GDM1 (cell line): Measurements from ENCODE around the gene TMEM25.
"Not testable (repeated sequence)": the region's sequence is repeated elsewhere in the genome, so short reads cannot be mapped to it uniquely, and the experiment has no call there.

ENCODE experiments used
- DNase-seq: peaks from one replicate; lab custom pipeline; 2025; lab: John Stamatoyannopoulos, UW

The TMEM25 gene

GRCh38 chr11:118532091-118532490, 1.1 kb downstream of the TMEM25 start:
- no peak for DNase-seq

- DNase-seq: no peak
Observed at GRCh38 chr11:118532852-118533768, 2.1 kb downstream of the TMEM25 start.

GRCh38 chr11:118533769-118534729, 3.1 kb downstream of the TMEM25 start:
- no peak for DNase-seq

- no peak for DNase-seq
Observed at GRCh38 chr11:118535261-118535660, 4.3 kb downstream of the TMEM25 start.

- no peak for DNase-seq
Observed at GRCh38 chr11:118536726-118537125, 5.7 kb downstream of the TMEM25 start.

- DNase-seq: no peak
Observed at GRCh38 chr11:118537409-118537980, 6.5 kb downstream of the TMEM25 start.

- no peak for DNase-seq
Observed at GRCh38 chr11:118544010-118544646, 13.1 kb downstream of the TMEM25 start.

GRCh38 chr11:118544647-118545010, 13.6 kb downstream of the TMEM25 start:
- no peak for DNase-seq

GRCh38 chr11:118545533-118545932, 14.5 kb downstream of the TMEM25 start:
- no peak for DNase-seq

GRCh38 chr11:118547132-118547531, 16.1 kb downstream of the TMEM25 start:
- no peak for DNase-seq

- DNase-seq: no peak
Observed at GRCh38 chr11:118552341-118552740, 21.3 kb downstream of the TMEM25 start.

- DNase-seq: no peak
Observed at GRCh38 chr11:118560806-118561205, 29.8 kb downstream of the TMEM25 start.

GRCh38 chr11:118565051-118565450, 34.1 kb downstream of the TMEM25 start:
- no peak for DNase-seq

- no peak for DNase-seq
Observed at GRCh38 chr11:118569670-118570069, 38.7 kb downstream of the TMEM25 start.

GRCh38 chr11:118570787-118571186, 39.8 kb downstream of the TMEM25 start:
- no peak for DNase-seq

- not testable (repeated sequence) for DNase-seq
Observed at GRCh38 chr11:118571701-118572060, 40.7 kb downstream of the TMEM25 start.

GRCh38 chr11:118572061-118572980, 41.3 kb downstream of the TMEM25 start, which contains the start of gene ARCN1:
TSS of gene ARCN1 (plus strand) at chr11:118572409. CDS start at chr11:118572548, 139 bp downstream.
- DNase-seq: peak; percentile 64

- no peak for DNase-seq
Observed at GRCh38 chr11:118572981-118573550, 42.1 kb downstream of the TMEM25 start.

- no peak for DNase-seq
Observed at GRCh38 chr11:118574636-118575035, 43.6 kb downstream of the TMEM25 start.

GRCh38 chr11:118577995-118578394, 47.0 kb downstream of the TMEM25 start:
- DNase-seq: not testable (repeated sequence)
